NOMO-1 treated with dmso at 0.1 percent for 144 hours (cell line): Measurements from ENCODE around the gene ABLIM3.
A peak's percentile ranks its signal among the peaks of the same experiment; 100 is the strongest.

Experiments
- DNase-seq: peaks from one replicate; lab custom pipeline; 2025; ENCODE audit not compliant: unreplicated experiment; lab: John Stamatoyannopoulos, UW

The ABLIM3 gene

GRCh38 chr5:149216496-149216895, 75.2 kb downstream of the ABLIM3 start:
- no peak for DNase-seq

GRCh38 chr5:149217096-149217802, 76.0 kb downstream of the ABLIM3 start:
- no peak for DNase-seq

GRCh38 chr5:149217803-149218155, 76.5 kb downstream of the ABLIM3 start:
- DNase-seq = no peak

- DNase-seq = no peak
Measured at GRCh38 chr5:149219584-149219983, 78.3 kb downstream of the ABLIM3 start.

GRCh38 chr5:149220750-149221149, 79.5 kb downstream of the ABLIM3 start:
- no peak for DNase-seq

GRCh38 chr5:149221326-149221725, 80.0 kb downstream of the ABLIM3 start:
- DNase-seq = no peak

- DNase-seq = no peak
Measured at GRCh38 chr5:149221731-149222342, 80.5 kb downstream of the ABLIM3 start.

- DNase-seq = peak; percentile 76
Measured at GRCh38 chr5:149223081-149223848, 82.0 kb downstream of the ABLIM3 start.

- no peak for DNase-seq
Measured at GRCh38 chr5:149224282-149224681, 83.0 kb downstream of the ABLIM3 start.

GRCh38 chr5:149227168-149227826, 86.0 kb downstream of the ABLIM3 start:
- DNase-seq = no peak

GRCh38 chr5:149228618-149229297, 87.5 kb downstream of the ABLIM3 start:
- DNase-seq = peak; percentile 17

GRCh38 chr5:149229298-149229937, 88.1 kb downstream of the ABLIM3 start:
- no peak for DNase-seq

GRCh38 chr5:149235841-149236240, 94.5 kb downstream of the ABLIM3 start:
- no peak for DNase-seq

GRCh38 chr5:149237662-149238061, 96.4 kb downstream of the ABLIM3 start:
- no peak for DNase-seq

- DNase-seq = no peak
Measured at GRCh38 chr5:149238540-149238939, 97.2 kb downstream of the ABLIM3 start.

- no peak for DNase-seq
Measured at GRCh38 chr5:149239917-149240316, 98.6 kb downstream of the ABLIM3 start.

- no peak for DNase-seq
Measured at GRCh38 chr5:149240354-149240998, 99.2 kb downstream of the ABLIM3 start.

GRCh38 chr5:149242339-149242738, 101.0 kb downstream of the ABLIM3 start:
- no peak for DNase-seq

- DNase-seq = no peak
Measured at GRCh38 chr5:149246906-149247305, 105.6 kb downstream of the ABLIM3 start.

- no peak for DNase-seq
Measured at GRCh38 chr5:149247726-149248125, 106.4 kb downstream of the ABLIM3 start.
